Naive B cell (primary cell): ENCODE measurements around the gene KCNH1. TPM values are rescaled to one million over a fixed set of nuclear protein-coding genes. Genes with fewer than 3 reads are reported as not detected.
A peak's percentile ranks its signal among the peaks of the same experiment; 100 is the strongest.

Source experiments
- ATAC-seq, 2 donors: fragments of 150-1000 bp; cut with Tn5 transposase; 2 replicates each; pipeline ENCODE4 v1.10.0; 2021; ENCODE audit warnings: low read depth in 2 of 2, mild to moderate bottlenecking in 2 of 2, moderate library complexity in 2 of 2
- DNase-seq: peaks from one replicate; pipeline ENCODE4 v3.0.0; 2022
- H3K27ac Mint-ChIP-seq, 6 donors: one replicate each; pipeline ENCODE4 v1.8.0; 2020 to 2022; ENCODE audit warnings: mild to moderate bottlenecking in 6 of 6, mixed read lengths in 6 of 6, moderate library complexity in 5 of 6, inconsistent platforms in 2 of 6
- H3K27me3 Mint-ChIP-seq, 3 donors: one replicate each; pipeline ENCODE4 v1.8.0; 2021 to 2022; ENCODE audit warnings: mixed read lengths in 3 of 3, mild to moderate bottlenecking in 1 of 3
- H3K36me3 Mint-ChIP-seq, 2 donors: one replicate each; pipeline ENCODE4 v1.8.0; 2020 to 2022; ENCODE audit warnings: mixed read lengths in 2 of 2, inconsistent platforms in 1 of 2, mild to moderate bottlenecking in 1 of 2
- H3K4me1 Mint-ChIP-seq, 3 donors: one replicate each; pipeline ENCODE4 v1.8.0; 2020 to 2022; ENCODE audit warnings: mixed read lengths in 3 of 3, inconsistent platforms in 1 of 3, mild to moderate bottlenecking in 1 of 3, moderate library complexity in 1 of 3
- H3K4me3 Mint-ChIP-seq, 8 donors: one replicate each; pipeline ENCODE4 v1.8.0; 2020 to 2022; ENCODE audit warnings: mild to moderate bottlenecking in 8 of 8, mixed read lengths in 8 of 8, moderate library complexity in 8 of 8, inconsistent platforms in 2 of 8
- H3K9me3 Mint-ChIP-seq, 7 donors: one replicate each; pipeline ENCODE4 v1.8.0; 2020 to 2022; ENCODE audit warnings: mixed read lengths in 7 of 7, mild to moderate bottlenecking in 5 of 7, inconsistent platforms in 2 of 7, moderate library complexity in 1 of 7
- polyA plus RNA-seq, 6 donors: library from polyadenylated mRNA; unstranded; fragments of 300-500 nt; fragmentation: Illumina TruSeq; gene quantifications; one replicate each; pipeline ENCODE4 v1.2.3, GENCODE V29; 2021; ENCODE audit warnings: low read depth in 6 of 6

The KCNH1 gene
- polyA plus RNA-seq, 6 donors from 2014 or later, result not detected

GRCh38 chr1:210900079-210900478, 233.9 kb downstream of the KCNH1 start:
- Mint-ChIP-seq H3K9me3 (peaks cover 0 to 9% (median 2%) of the 10 kb centered on the region in 7 donors), H3K27me3 (peaks cover 24 to 33% (median 29%) of the 10 kb centered on the region in 3 donors), H3K27ac (no peak overlapping the region)

GRCh38 chr1:210899676-210900075, 234.3 kb downstream of the KCNH1 start:
- H3K4me1 Mint-ChIP-seq, result no peaks in the 10 kb centered on the region
- H3K4me3 Mint-ChIP-seq, result no peak overlapping the region
- ATAC-seq, result no peak
- no peaks in the 10 kb centered on the region for H3K36me3 Mint-ChIP-seq
- no peak for DNase-seq
- no peak overlapping the region for H3K27ac Mint-ChIP-seq
- H3K27me3 Mint-ChIP-seq, result peaks cover 24 to 33% (median 25%) of the 10 kb centered on the region in 3 donors
- H3K9me3 Mint-ChIP-seq, result peaks cover 0 to 13% (median 5%) of the 10 kb centered on the region in 7 donors

More at GRCh38 chr1:210900079-210900478, 233.9 kb downstream of the KCNH1 start:
- Mint-ChIP-seq H3K4me1 (no peaks in the 10 kb centered on the region), H3K36me3 (no peaks in the 10 kb centered on the region), H3K4me3 (no peak overlapping the region)
- no peak for DNase-seq
- no peak for ATAC-seq

GRCh38 chr1:210898473-210898872, 235.5 kb downstream of the KCNH1 start:
- Mint-ChIP-seq H3K4me3 (no peak overlapping the region), H3K9me3 (peaks cover 5 to 24% (median 15%) of the 10 kb centered on the region in 7 donors), H3K27me3 (peaks cover 21 to 33% (median 24%) of the 10 kb centered on the region in 3 donors), H3K36me3 (peaks cover 0 to 8% of the 10 kb centered on the region in 2 donors), H3K4me1 (no peaks in the 10 kb centered on the region), H3K27ac (no peak overlapping the region)
- no peak for ATAC-seq
- DNase-seq, result no peak

GRCh38 chr1:210883821-210884220, 250.1 kb downstream of the KCNH1 start:
- H3K9me3 Mint-ChIP-seq, result peaks cover 0 to 10% (median 4%) of the 10 kb centered on the region in 7 donors
- H3K4me3 Mint-ChIP-seq, result no peak overlapping the region
- DNase-seq (no peak), ATAC-seq (no peak)
- H3K27me3 Mint-ChIP-seq, result peaks cover 0 to 9% (median 6%) of the 10 kb centered on the region in 3 donors
- no peak overlapping the region for H3K27ac Mint-ChIP-seq
- H3K36me3 Mint-ChIP-seq, result no peaks in the 10 kb centered on the region
- H3K4me1 Mint-ChIP-seq, result no peaks in the 10 kb centered on the region

- no peaks in the 10 kb centered on the region for H3K4me1 Mint-ChIP-seq
- DNase-seq, result no peak
- no peak overlapping the region for H3K4me3 Mint-ChIP-seq
- no peaks in the 10 kb centered on the region for H3K36me3 Mint-ChIP-seq
- peaks cover 4 to 8% (median 5%) of the 10 kb centered on the region in 7 donors for H3K9me3 Mint-ChIP-seq
- no peak overlapping the region for H3K27ac Mint-ChIP-seq
- ATAC-seq, result no peak
- peaks cover 0 to 9% (median 6%) of the 10 kb centered on the region in 3 donors for H3K27me3 Mint-ChIP-seq
These were observed 251.3 kb downstream of the KCNH1 start for GRCh38 chr1:210882414-210883221.

GRCh38 chr1:210878564-210878963, 255.4 kb downstream of the KCNH1 start:
- Mint-ChIP-seq H3K36me3 (no peaks in the 10 kb centered on the region), H3K4me3 (no peak overlapping the region), H3K4me1 (no peaks in the 10 kb centered on the region), H3K27me3 (peaks cover 4 to 8% (median 8%) of the 10 kb centered on the region in 3 donors), H3K9me3 (peaks cover 0 to 8% (median 2%) of the 10 kb centered on the region in 7 donors), H3K27ac (no peak overlapping the region)
- DNase-seq, result no peak
- ATAC-seq, result no peak

GRCh38 chr1:210876275-210876674, 257.7 kb downstream of the KCNH1 start:
- H3K27ac Mint-ChIP-seq, result no peak overlapping the region
- ATAC-seq, result no peak
- H3K36me3 Mint-ChIP-seq, result no peaks in the 10 kb centered on the region
- no peak overlapping the region for H3K4me3 Mint-ChIP-seq
- peaks cover 0 to 18% (median 2%) of the 10 kb centered on the region in 7 donors for H3K9me3 Mint-ChIP-seq
- H3K4me1 Mint-ChIP-seq, result no peaks in the 10 kb centered on the region
- no peak for DNase-seq
- H3K27me3 Mint-ChIP-seq, result peaks cover 4 to 13% (median 8%) of the 10 kb centered on the region in 3 donors

- DNase-seq (no peak), ATAC-seq (no peak)
- Mint-ChIP-seq H3K27me3 (peaks cover 5 to 14% (median 14%) of the 10 kb centered on the region in 3 donors), H3K4me3 (no peak overlapping the region), H3K9me3 (peaks cover 12 to 35% (median 14%) of the 10 kb centered on the region in 7 donors), H3K36me3 (peaks cover 0 to 12% of the 10 kb centered on the region in 2 donors), H3K4me1 (no peaks in the 10 kb centered on the region), H3K27ac (no peak overlapping the region)
These were observed 267.4 kb downstream of the KCNH1 start for GRCh38 chr1:210866532-210866931.

GRCh38 chr1:210857705-210858104, 276.2 kb downstream of the KCNH1 start:
- DNase-seq, result no peak
- H3K4me1 Mint-ChIP-seq, result no peaks in the 10 kb centered on the region
- no peak for ATAC-seq
- no peak overlapping the region for H3K4me3 Mint-ChIP-seq
- peaks cover 0 to 3% (median 0%) of the 10 kb centered on the region in 7 donors for H3K9me3 Mint-ChIP-seq
- no peaks in the 10 kb centered on the region for H3K36me3 Mint-ChIP-seq
- H3K27me3 Mint-ChIP-seq, result peaks cover 0 to 7% (median 0%) of the 10 kb centered on the region in 3 donors
- no peak overlapping the region for H3K27ac Mint-ChIP-seq

- H3K4me3 Mint-ChIP-seq, result no peak overlapping the region
- no peaks in the 10 kb centered on the region for H3K4me1 Mint-ChIP-seq
- H3K27ac Mint-ChIP-seq, result no peak overlapping the region
- DNase-seq (no peak), ATAC-seq (no peak)
- peaks cover 0 to 3% (median 0%) of the 10 kb centered on the region in 7 donors for H3K9me3 Mint-ChIP-seq
- no peaks in the 10 kb centered on the region for H3K36me3 Mint-ChIP-seq
- peaks cover 0 to 7% (median 0%) of the 10 kb centered on the region in 3 donors for H3K27me3 Mint-ChIP-seq
These were observed 276.7 kb downstream of the KCNH1 start for GRCh38 chr1:210857146-210857663.

- H3K27ac Mint-ChIP-seq, result no peak overlapping the region
- DNase-seq (no peak), ATAC-seq (no peak)
- H3K4me1 Mint-ChIP-seq, result no peaks in the 10 kb centered on the region
- no peaks in the 10 kb centered on the region for H3K36me3 Mint-ChIP-seq
- peaks cover 0 to 3% (median 0%) of the 10 kb centered on the region in 7 donors for H3K9me3 Mint-ChIP-seq
- no peak overlapping the region for H3K4me3 Mint-ChIP-seq
- peaks cover 0 to 7% (median 4%) of the 10 kb centered on the region in 3 donors for H3K27me3 Mint-ChIP-seq
These were observed 278.5 kb downstream of the KCNH1 start for GRCh38 chr1:210855440-210855839.

GRCh38 chr1:210853276-210853675, 280.7 kb downstream of the KCNH1 start:
- no peak overlapping the region for H3K27ac Mint-ChIP-seq
- ATAC-seq, result no peak

GRCh38 chr1:210850556-210850955, 283.4 kb downstream of the KCNH1 start:
- Mint-ChIP-seq H3K27me3 (peaks cover 0 to 4% (median 0%) of the 10 kb centered on the region in 3 donors), H3K9me3 (peaks cover 0 to 6% (median 0%) of the 10 kb centered on the region in 7 donors), H3K27ac (no peak overlapping the region), H3K4me3 (no peak overlapping the region), H3K4me1 (no peaks in the 10 kb centered on the region), H3K36me3 (no peaks in the 10 kb centered on the region)
- ATAC-seq (no peak), DNase-seq (no peak)

More at GRCh38 chr1:210853276-210853675, 280.7 kb downstream of the KCNH1 start:
- DNase-seq, result no peak
- H3K27me3 Mint-ChIP-seq, result peaks cover 0 to 7% (median 4%) of the 10 kb centered on the region in 3 donors
- no peaks in the 10 kb centered on the region for H3K4me1 Mint-ChIP-seq
- H3K9me3 Mint-ChIP-seq, result peaks cover 0 to 3% (median 0%) of the 10 kb centered on the region in 7 donors
- no peaks in the 10 kb centered on the region for H3K36me3 Mint-ChIP-seq
- peak overlapping the region in 1 of 8 donors; percentile 36 for H3K4me3 Mint-ChIP-seq

- DNase-seq (no peak), ATAC-seq (no peak)
- no peaks in the 10 kb centered on the region for H3K4me1 Mint-ChIP-seq
- no peak overlapping the region for H3K4me3 Mint-ChIP-seq
- H3K27ac Mint-ChIP-seq, result no peak overlapping the region
- H3K36me3 Mint-ChIP-seq, result no peaks in the 10 kb centered on the region
- peaks cover 0 to 8% (median 5%) of the 10 kb centered on the region in 3 donors for H3K27me3 Mint-ChIP-seq
- peaks cover 0 to 8% (median 4%) of the 10 kb centered on the region in 7 donors for H3K9me3 Mint-ChIP-seq
These were observed 285.5 kb downstream of the KCNH1 start for GRCh38 chr1:210848474-210848873.
